SK-N-SH treated with all-trans-retinoic acid at 6 μM for 48 hours (cell line): ENCODE measurements around the gene SUFU.

Source experiments
- ARNTL ChIP-seq: fragments of 450-650 bp; formaldehyde crosslinking; IDR thresholded peaks from 2 replicates; pipeline ENCODE4 v1.5.0; 2020; ENCODE audit warnings: low read depth, mild to moderate bottlenecking, moderate library complexity, borderline replicate concordance
- BACH2 ChIP-seq: fragments of 250-450 bp; sonication (Bioruptor Pico); IDR thresholded peaks from 2 replicates; pipeline ENCODE4 v1.9.0; 2021; ENCODE audit warnings: mild to moderate bottlenecking, borderline replicate concordance
- GLIS3 ChIP-seq: fragments of 250-450 bp; sonication (Bioruptor Pico); IDR thresholded peaks from 2 replicates; pipeline ENCODE4 v1.5.0; 2020; ENCODE audit warnings: mild to moderate bottlenecking, moderate library complexity
- ISL1 ChIP-seq: fragments of 250-450 bp; sonication (Bioruptor Pico); IDR thresholded peaks from 2 replicates; pipeline ENCODE4 v2.1.2; 2022; ENCODE audit warnings: mild to moderate bottlenecking, moderate library complexity
- OSR1 ChIP-seq: fragments of 250-450 bp; sonication (Bioruptor Pico); IDR thresholded peaks from 2 replicates; pipeline ENCODE4 v1.8.0; 2022; ENCODE audit warnings: moderate library complexity, mild to moderate bottlenecking, inconsistent platforms
- ZC3H10 ChIP-seq: fragments of 250-450 bp; sonication (Bioruptor Pico); IDR thresholded peaks from 2 replicates; pipeline ENCODE4 v1.5.1; 2021; ENCODE audit warnings: mild to moderate bottlenecking, moderate library complexity
- ZNF565 ChIP-seq: fragments of 450-650 bp; formaldehyde crosslinking; conservative IDR thresholded peaks from 2 replicates; pipeline ENCODE4 v1.5.0; 2020; ENCODE audit warnings: low read depth, mild to moderate bottlenecking, moderate library complexity

- TF ChIP-seq ZNF565 (no peak), GLIS3 (CRISPR knock-in tag) (no peak), OSR1 (CRISPR knock-in tag) (no peak), BACH2 (CRISPR knock-in tag) (no peak), ARNTL (CRISPR knock-in tag) (no peak), ZC3H10 (CRISPR knock-in tag) (no peak), ISL1 (CRISPR knock-in tag) (no peak)
These were observed 56.0 kb downstream of the SUFU start for GRCh38 chr10:102559764-102560163.
